IMR-90 (cell line): ENCODE data around the gene BOD1. TPM values are rescaled to one million over a fixed set of nuclear protein-coding genes. Genes with fewer than 3 reads are reported as not detected.

ENCODE experiments used
- ATAC-seq: fragments of 200-7000 bp; cut with Tn5 transposase; 2 replicates; pipeline ENCODE4 v1.9.1; 2020; ENCODE audit warnings: low read depth, mild to moderate bottlenecking, moderate library complexity
- BruUV-seq: library from RNA; stranded (reverse); fragments of 400-500 nt; replicated peaks from 2 replicates; lab custom pipeline; 2021; lab: Mats Ljungman, UMichigan
- CTCF ChIA-PET: fragments of 300-600 bp; formaldehyde crosslinking; extraction: SDS; loops from one replicate; lab custom pipeline; 2021; ENCODE audit warnings: antibody characterized with exemption; lab: Yijun Ruan, JAX
- POLR2A ChIA-PET: fragments of 300-600 bp; sonication (Branson Sonifier 250); formaldehyde crosslinking; loops from one replicate; lab custom pipeline; 2022; ENCODE audit warnings: antibody characterized with exemption; ENCODE audit not compliant: unreplicated experiment; lab: Charles Lee
- DNase-seq: peaks from one replicate; pipeline ENCODE4 v3.0.0; 2013
- H2AFZ ChIP-seq: replicated peaks from 2 replicates; pipeline ENCODE3; 2013; ENCODE audit warnings: low read length, mild to moderate bottlenecking; ENCODE audit not compliant: poor library complexity
- H2AK5ac ChIP-seq: 2 replicates; pipeline ENCODE4 v1.6.1; 2013; ENCODE audit warnings: low read depth, low read length, inconsistent platforms
- H2AK9ac ChIP-seq: replicated peaks from 2 replicates; pipeline ENCODE3; 2013; ENCODE audit warnings: mild to moderate bottlenecking, low read depth, low read length, moderate library complexity; ENCODE audit not compliant: poor library complexity
- H2BK120ac ChIP-seq: 2 replicates; pipeline ENCODE4 v1.6.1; 2013; ENCODE audit warnings: low read depth, low read length, inconsistent platforms
- H2BK15ac ChIP-seq: 3 replicates; pipeline ENCODE4 v1.6.1; 2013; ENCODE audit warnings: low read depth, low read length, inconsistent platforms
- H2BK20ac ChIP-seq: 2 replicates; pipeline ENCODE4 v1.6.1; 2013; ENCODE audit warnings: low read depth, mild to moderate bottlenecking, inconsistent platforms, low read length, moderate library complexity
- H2BK5ac ChIP-seq: 2 replicates; pipeline ENCODE4 v1.6.1; 2013; ENCODE audit warnings: mild to moderate bottlenecking, low read depth, low read length, inconsistent platforms; ENCODE audit not compliant: poor library complexity, severe bottlenecking
- H3K14ac ChIP-seq: replicated peaks from 2 replicates; pipeline ENCODE4 v1.6.1; 2013; ENCODE audit warnings: low read depth, low read length, inconsistent platforms
- H3K18ac ChIP-seq: 2 replicates; pipeline ENCODE4 v1.6.1; 2013; ENCODE audit warnings: low read depth, low read length, control low read depth
- H3K23ac ChIP-seq: 2 replicates; pipeline ENCODE4 v1.6.1; 2013; ENCODE audit warnings: low read depth, low read length, inconsistent platforms
- H3K27ac ChIP-seq: 2 replicates; pipeline ENCODE4 v1.5.1; 2013; ENCODE audit warnings: mild to moderate bottlenecking, control low read depth, low read length; ENCODE audit not compliant: insufficient read depth
- H3K27me3 ChIP-seq: 2 replicates; pipeline ENCODE4 v1.6.1; 2013; ENCODE audit warnings: low read length; ENCODE audit not compliant: control insufficient read depth, insufficient read depth
- H3K36me3 ChIP-seq: 2 replicates; pipeline ENCODE4 v1.6.1; 2013; ENCODE audit warnings: low read length, mixed read lengths; ENCODE audit not compliant: control insufficient read depth, insufficient read depth
- H3K4ac ChIP-seq: 2 replicates; pipeline ENCODE4 v1.6.1; 2013; ENCODE audit warnings: low read depth, low read length, inconsistent platforms
- H3K4me1 ChIP-seq: 2 replicates; pipeline ENCODE4 v1.6.1; 2013; ENCODE audit warnings: low read length, mixed read lengths; ENCODE audit not compliant: control insufficient read depth, insufficient read depth
- H3K4me2 ChIP-seq: 2 replicates; pipeline ENCODE4 v1.6.1; 2013; ENCODE audit warnings: low read depth, mild to moderate bottlenecking, control low read depth, low read length, moderate library complexity
- H3K4me3 ChIP-seq: 2 replicates; pipeline ENCODE4 v1.5.1; 2013; ENCODE audit warnings: low read depth, mild to moderate bottlenecking, control low read depth, low read length, moderate library complexity; ENCODE audit not compliant: insufficient read depth
- H3K56ac ChIP-seq: 2 replicates; pipeline ENCODE4 v1.6.1; 2013; ENCODE audit warnings: low read length, inconsistent platforms; ENCODE audit not compliant: insufficient read depth; ENCODE audit errors: extremely low read depth
- H3K79me1 ChIP-seq, 2 experiments: 2 replicates each; pipeline ENCODE4 v1.6.1; 2013; ENCODE audit warnings: low read length in 2 of 2, inconsistent platforms in 1 of 2, low read depth in 1 of 2
- H3K9ac ChIP-seq: 2 replicates; pipeline ENCODE4 v1.6.1; 2013; ENCODE audit warnings: low read depth, low read length, control low read depth
- H3K9me1 ChIP-seq: 2 replicates; pipeline ENCODE4 v1.6.1; 2013; ENCODE audit warnings: low read length, inconsistent platforms; ENCODE audit not compliant: insufficient read depth
- H3K9me3 ChIP-seq: 2 replicates; pipeline ENCODE4 v1.6.1; 2013; ENCODE audit warnings: low read length; ENCODE audit not compliant: control insufficient read depth, insufficient read depth
- H4K20me1 ChIP-seq: 2 replicates; pipeline ENCODE4 v1.6.1; 2013; ENCODE audit warnings: low read length, inconsistent platforms; ENCODE audit not compliant: insufficient read depth
- H4K5ac ChIP-seq: 2 replicates; pipeline ENCODE4 v1.6.1; 2013; ENCODE audit warnings: mild to moderate bottlenecking, low read depth, low read length, control low read depth
- H4K8ac ChIP-seq, 2 experiments: 2 replicates each; pipeline ENCODE4 v1.6.1; 2013; ENCODE audit warnings: low read depth in 2 of 2, low read length in 2 of 2, control low read depth in 1 of 2, inconsistent platforms in 1 of 2
- H4K91ac ChIP-seq: 2 replicates; pipeline ENCODE4 v1.6.1; 2013; ENCODE audit warnings: low read depth, low read length, inconsistent platforms; ENCODE audit not compliant: insufficient read depth
- BHLHE40 ChIP-seq: fragments of 150-350 bp; IDR thresholded peaks from 2 replicates; pipeline ENCODE4 v1.6.1; 2016; ENCODE audit warnings: mild to moderate bottlenecking, low read depth, low read length
- CTCF ChIP-seq: conservative IDR thresholded peaks from 2 replicates; pipeline ENCODE4 v1.5.1; 2012; ENCODE audit warnings: mild to moderate bottlenecking, low read depth, low read length, improper control_type of control experiment
- FOS ChIP-seq: fragments of 150-350 bp; IDR thresholded peaks from 2 replicates; pipeline ENCODE4 v1.6.1; 2016; ENCODE audit warnings: low read depth, low read length
- MAFK ChIP-seq: IDR thresholded peaks from 2 replicates; pipeline ENCODE4 v1.6.1; 2012; ENCODE audit warnings: low read depth, low read length, improper control_type of control experiment
- MXI1 ChIP-seq: IDR thresholded peaks from 2 replicates; pipeline ENCODE4 v1.6.1; 2012; ENCODE audit warnings: low read depth, mild to moderate bottlenecking, low read length, moderate library complexity, borderline replicate concordance
- NFE2L2 ChIP-seq: fragments of 150-350 bp; IDR thresholded peaks from 2 replicates; pipeline ENCODE4 v1.6.1; 2016; ENCODE audit warnings: low read depth, mild to moderate bottlenecking, low read length
- RAD21 ChIP-seq: IDR thresholded peaks from 2 replicates; pipeline ENCODE4 v1.6.1; 2012; ENCODE audit warnings: low read length, improper control_type of control experiment
- RCOR1 ChIP-seq: IDR thresholded peaks from 2 replicates; pipeline ENCODE4 v1.6.1; 2012; ENCODE audit warnings: mild to moderate bottlenecking, low read length, improper control_type of control experiment; ENCODE audit not compliant: insufficient replicate concordance
- SMC3 ChIP-seq: fragments of 150-350 bp; IDR thresholded peaks from 2 replicates; pipeline ENCODE4 v1.6.1; 2016; ENCODE audit warnings: low read depth, mild to moderate bottlenecking, antibody characterized with exemption, low read length, moderate library complexity
- USF2 ChIP-seq: fragments of 150-350 bp; IDR thresholded peaks from 2 replicates; pipeline ENCODE4 v1.6.1; 2017; ENCODE audit warnings: mild to moderate bottlenecking, antibody characterized with exemption, low read length, low read depth
- WGBS, 2 experiments: methylation state at CpG; one replicate each; pipeline versions ENCODE4 v1.1.5 to v1.1.7; 2013; ENCODE audit warnings: missing lambda C conversion rate in 2 of 2; ENCODE audit not compliant: insufficient read length in 1 of 2; ENCODE audit errors: extremely low coverage in 2 of 2; 5-methylcytosine and 5-hydroxymethylcytosine counted together
- dilution Hi-C: fragments of 300-500 bp; cut with HindIII; formaldehyde crosslinking; loops from one replicate; pipeline ENCODE4 v1.14.3; 2018; ENCODE audit warnings: low sequenced_read_pairs; ENCODE audit not compliant: unreplicated experiment
- in situ Hi-C: fragments of 300-500 bp; cut with MboI; formaldehyde crosslinking; loops from 3 replicates; pipeline ENCODE4 v1.14.3; 2019; ENCODE audit warnings: low sequenced_read_pairs, inconsistent platforms, mixed read lengths
- intact Hi-C: fragments of 100-400 bp; cut with micrococcal nuclease; formaldehyde crosslinking; loops from 2 replicates; pipeline ENCODE4 v1.10.0; 2022
- polyA plus RNA-seq, 3 experiments: library from polyadenylated mRNA; depleted of rRNA; stranded (reverse); fragments of >200 nt; gene quantifications; 2 replicates each; pipeline ENCODE4 v1.2.3, GENCODE V29; 2012; ENCODE audit warnings: low replicate concordance in 1 of 3
- total RNA-seq: library from RNA; depleted of rRNA; stranded (reverse); fragments of >200 nt; gene quantifications from 2 replicates; pipeline ENCODE4 v1.2.3, GENCODE V29; 2012

Gene BOD1
- total and polyA plus RNA-seq, 2 of the 4 experiments (the other 2 are of a cell fraction), result 57.9 to 71.7 TPM

- no TSS peak for BruUV-seq
- Histone ChIP-seq H2BK15ac (no peak overlapping the region), H3K36me3 (no peaks in the 10 kb centered on the region), H3K4me1 (no peaks in the 10 kb centered on the region), H4K91ac (no peak overlapping the region), H3K9ac (no peak overlapping the region), H3K4me3 (no peak overlapping the region), H2AFZ (no peak overlapping the region), H3K27me3 (peaks cover 25% of the 10 kb centered on the region), H3K56ac (no peak overlapping the region), H3K4ac (no peak overlapping the region), H3K27ac (no peak overlapping the region), H2BK120ac (no peak overlapping the region), H3K9me3 (no peaks in the 10 kb centered on the region), H3K14ac (no peak overlapping the region), H4K5ac (no peak overlapping the region), H2BK5ac (no peak overlapping the region), H4K8ac (no peak overlapping the region), H2AK9ac (no peak overlapping the region), H3K79me1 (no peaks in the 10 kb centered on the region), H3K23ac (no peak overlapping the region), H2BK20ac (no peak overlapping the region), H3K4me2 (no peak overlapping the region), H2AK5ac (no peak overlapping the region), H3K9me1 (peaks cover 4% of the 10 kb centered on the region; the same call in 1 of the 2 replicates), H4K20me1 (no peaks in the 10 kb centered on the region), H3K18ac (no peak overlapping the region)
- ATAC-seq (no peak), DNase-seq (no peak)
- TF ChIP-seq NFE2L2, result no peak
- no peak for TF ChIP-seq RAD21
- no peak for TF ChIP-seq RCOR1
- no peak for TF ChIP-seq SMC3
- no peak for TF ChIP-seq MAFK
- TF ChIP-seq MXI1, result no peak
- TF ChIP-seq CTCF, result no peak
- TF ChIP-seq USF2, result no peak
- TF ChIP-seq FOS, result no peak
- TF ChIP-seq BHLHE40, result no peak
- ChIA-PET POLR2A (interaction anchor here (0.6 kb wide), 1 partner anchor 110 kb away, joined by 5 read pairs; no protein-coding TSS in a partner anchor), CTCF (interaction anchor here (1.0 to 1.2 kb wide), 2 partner anchors 8 to 335 kb away, joined by 3 read pairs; no protein-coding TSS in a partner anchor)
- intact Hi-C loops, result no loop called here
- dilution Hi-C loops, result no loop called here
- 95% methylated on average over 4 of the region's 7 CpGs; no CpG with 5 or more reads in 1 of the 2 experiments for WGBS, 2 experiments
- in situ Hi-C loops, result no loop called here
These were observed 20.9 kb upstream of the BOD1 start for GRCh38 chr5:173637340-173637739.
